Mesodermal cell (in vitro differentiated cells): ENCODE data around the gene TAF11L11. TPM values are rescaled to one million over a fixed set of nuclear protein-coding genes. Genes with fewer than 3 reads are reported as not detected.
"Not testable (repeated sequence)": the region's sequence is repeated elsewhere in the genome, so short reads cannot be mapped to it uniquely, and the experiment has no call there.

Experiments used
- H3K27ac ChIP-seq: 2 replicates; pipeline ENCODE4 v1.7.0; 2013; ENCODE audit warnings: mild to moderate bottlenecking, low read depth, low read length, moderate library complexity; ENCODE audit not compliant: severe bottlenecking
- H3K36me3 ChIP-seq: 2 replicates; pipeline ENCODE4 v1.7.1; 2013; ENCODE audit warnings: mild to moderate bottlenecking, low read length, moderate library complexity; ENCODE audit not compliant: control insufficient read depth, insufficient read depth
- H3K4me1 ChIP-seq: one replicate; pipeline ENCODE4 v1.7.1; 2013; ENCODE audit warnings: mild to moderate bottlenecking, low read length; ENCODE audit not compliant: insufficient read depth, control insufficient read depth, poor library complexity, severe bottlenecking
- H3K4me3 ChIP-seq: 2 replicates; pipeline ENCODE4 v1.7.0; 2013; ENCODE audit warnings: low read length, control low read depth, mild to moderate bottlenecking; ENCODE audit not compliant: insufficient read depth, poor library complexity, severe bottlenecking; ENCODE audit errors: extremely low read depth
- H3K9me3 ChIP-seq: 2 replicates; pipeline ENCODE4 v1.7.1; 2013; ENCODE audit warnings: mild to moderate bottlenecking, low read length, moderate library complexity; ENCODE audit not compliant: control insufficient read depth
- WGBS, 2 experiments: methylation state at CpG; one replicate each; pipeline ENCODE4 v1.1.5; 2013; ENCODE audit warnings: missing lambda C conversion rate in 2 of 2; ENCODE audit not compliant: insufficient coverage in 2 of 2; 5-methylcytosine and 5-hydroxymethylcytosine counted together
- polyA plus RNA-seq, 2 experiments: library from polyadenylated mRNA; stranded (reverse); fragments of 50-300 nt; gene quantifications; one replicate each; pipeline ENCODE4 v1.2.3, GENCODE V29; 2013

The TAF11L11 gene
- not detected for polyA plus RNA-seq (2013, experiment 1 of 2)
- not detected for polyA plus RNA-seq (2013, experiment 2 of 2)

- H3K36me3 ChIP-seq, H3K27ac ChIP-seq, H3K4me1 ChIP-seq, H3K4me3 ChIP-seq, H3K9me3 ChIP-seq: not testable (repeated sequence)
- WGBS, 2 experiments = 94% methylated on average over 3 of the region's 6 CpGs; no CpG with 5 or more reads in 1 of the 2 experiments
Measured at GRCh38 chr5:17603880-17604279, at the start of gene TAF11L11. TAF11L11 (plus strand) TSS chr5:17604183.

GRCh38 chr5:17585658-17586057, 18.3 kb upstream of the TAF11L11 start, which contains the start of gene TAF11L7:
TAF11L7 (minus strand) TSS chr5:17585758.
- WGBS, 2 experiments = no CpG with 5 or more reads among the region's 16 CpGs
- not testable (repeated sequence) for H3K4me1 ChIP-seq

GRCh38 chr5:17590860-17591259, 13.1 kb upstream of the TAF11L11 start, which contains the start of gene TAF11L8:
TAF11L8 (minus strand) TSS chr5:17590960.
- H3K9me3 ChIP-seq, H3K4me3 ChIP-seq, H3K4me1 ChIP-seq, H3K36me3 ChIP-seq, H3K27ac ChIP-seq: not testable (repeated sequence)
- no CpG with 5 or more reads among the region's 16 CpGs for WGBS, 2 experiments

More at GRCh38 chr5:17585658-17586057, 18.3 kb upstream of the TAF11L11 start, which contains the start of gene TAF11L7:
- not testable (repeated sequence) for H3K27ac ChIP-seq, H3K4me3 ChIP-seq, H3K9me3 ChIP-seq, H3K36me3 ChIP-seq

- not testable (repeated sequence) for H3K4me1 ChIP-seq, H3K4me3 ChIP-seq, H3K36me3 ChIP-seq, H3K27ac ChIP-seq, H3K9me3 ChIP-seq
- WGBS, 2 experiments = no CpG with 5 or more reads among the region's 15 CpGs
Measured at GRCh38 chr5:17594255-17594654, 9.7 kb upstream of the TAF11L11 start, which contains the start of gene TAF11L9. TAF11L9 (minus strand) TSS chr5:17594394.

GRCh38 chr5:17597728-17598127, 6.3 kb upstream of the TAF11L11 start, which contains the start of gene TAF11L10:
TAF11L10 (minus strand) TSS chr5:17597828.
- not testable (repeated sequence) for H3K9me3 ChIP-seq, H3K4me3 ChIP-seq
- no CpG with 5 or more reads among the region's 15 CpGs for WGBS, 2 experiments

GRCh38 chr5:17604951-17605350, 968 bp downstream of the TAF11L11 start:
- Histone ChIP-seq H3K4me3 (no peak overlapping the region), H3K9me3 (no peaks in the 10 kb centered on the region), H3K27ac (no peak overlapping the region), H3K36me3 (no peaks in the 10 kb centered on the region), H3K4me1 (no peaks in the 10 kb centered on the region)
- WGBS, 2 experiments = 90% methylated on average over 2 of the region's 14 CpGs; no CpG with 5 or more reads in 1 of the 2 experiments

More at GRCh38 chr5:17597728-17598127, 6.3 kb upstream of the TAF11L11 start, which contains the start of gene TAF11L10:
- H3K36me3 ChIP-seq, H3K27ac ChIP-seq, H3K4me1 ChIP-seq: not testable (repeated sequence)

- not testable (repeated sequence) for H3K36me3 ChIP-seq
Measured at GRCh38 chr5:17607461-17607860, 3.5 kb downstream of the TAF11L11 start.

GRCh38 chr5:17610092-17610491, 6.1 kb downstream of the TAF11L11 start, which contains the start of gene TAF11L12:
TAF11L12 (plus strand) TSS chr5:17610392.
- H3K27ac ChIP-seq, H3K4me1 ChIP-seq, H3K4me3 ChIP-seq, H3K9me3 ChIP-seq, H3K36me3 ChIP-seq: not testable (repeated sequence)
- WGBS, 2 experiments = 80% methylated on average over 2 of the region's 2 CpGs; no CpG with 5 or more reads in 1 of the 2 experiments

More at GRCh38 chr5:17607461-17607860, 3.5 kb downstream of the TAF11L11 start:
- not testable (repeated sequence) for H3K9me3 ChIP-seq, H3K4me1 ChIP-seq, H3K4me3 ChIP-seq, H3K27ac ChIP-seq
- 83 to 86% methylated on average over 1 of the region's 4 CpGs for WGBS, 2 experiments

- H3K27ac ChIP-seq = no peak overlapping the region
- WGBS, 2 experiments = 93 to 96% methylated on average over 10 to 11 of the region's 17 CpGs
- H3K36me3 ChIP-seq = no peaks in the 10 kb centered on the region
- H3K9me3 ChIP-seq = no peaks in the 10 kb centered on the region
- H3K4me3 ChIP-seq = no peak overlapping the region
- H3K4me1 ChIP-seq = no peaks in the 10 kb centered on the region
Measured at GRCh38 chr5:17614872-17615605, 11.1 kb downstream of the TAF11L11 start.

GRCh38 chr5:17619354-17619753, 15.4 kb downstream of the TAF11L11 start:
- no peaks in the 10 kb centered on the region for H3K9me3 ChIP-seq
- H3K27ac ChIP-seq = no peak overlapping the region
- H3K36me3 ChIP-seq = no peaks in the 10 kb centered on the region
- WGBS, 2 experiments = 89 to 90% methylated on average over 2 of the region's 3 CpGs
- no peak overlapping the region for H3K4me3 ChIP-seq
- no peaks in the 10 kb centered on the region for H3K4me1 ChIP-seq

- Histone ChIP-seq H3K4me3 (no peak overlapping the region), H3K9me3 (no peaks in the 10 kb centered on the region), H3K36me3 (no peaks in the 10 kb centered on the region), H3K4me1 (no peaks in the 10 kb centered on the region), H3K27ac (no peak overlapping the region)
- WGBS, 2 experiments = 72 to 84% methylated on average over 11 to 15 of the region's 17 CpGs
Measured at GRCh38 chr5:17620627-17621026, 16.6 kb downstream of the TAF11L11 start.
